ENCODE results near the gene SSH3. TPM values are rescaled to one million over a fixed set of nuclear protein-coding genes. Genes with fewer than 3 reads are reported as not detected.

Gene SSH3
- total RNA-seq, 1 experiment from 2014 or later: 57.8 TPM

GRCh38 chr11:67279589-67280340, 23.6 kb upstream of the SSH3 start (continued):
- TF ChIP-seq REST (IDR thresholded peaks at IDR 0.05; ENCODE audit: low read depth) (no peak), ELF1 (IDR thresholded peaks at IDR 0.05; ENCODE audit: borderline replicate concordance, low read depth) (no peak), ZNF274 (IDR thresholded peaks at IDR 0.05; ENCODE audit: low read depth, low read length) (no peak), EZH2 (IDR thresholded peaks at IDR 0.05) (no peak)

DNA sequence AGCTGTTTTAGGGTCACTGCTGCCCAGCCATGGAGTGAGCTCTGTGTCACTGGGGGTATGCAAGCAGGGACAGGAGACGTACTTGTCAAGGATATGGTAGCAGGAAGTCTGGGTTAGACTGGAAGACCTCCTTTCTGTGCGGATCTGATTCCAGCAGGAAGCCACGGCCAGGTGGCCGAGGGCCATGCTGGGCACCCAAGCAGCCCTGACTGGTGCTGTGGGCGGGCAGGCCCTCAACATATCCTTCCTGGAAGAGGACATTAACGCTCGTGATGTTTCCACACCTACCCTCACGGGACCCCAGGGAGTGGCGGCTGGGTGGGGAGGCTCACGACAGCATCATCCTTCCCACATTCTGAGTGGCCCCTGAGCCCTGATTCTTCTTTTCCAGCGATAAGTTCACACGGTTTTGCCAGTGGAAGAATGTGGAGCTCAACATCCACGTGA, 23.0 kb upstream of the SSH3 start:
- no peak for ATAC-seq
- no peak overlapping the region for H3K4me2 ChIP-seq (ENCODE audit: low read length)
- intact Hi-C loops (cut with micrococcal nuclease): no loop called here
- H2AFZ ChIP-seq (ENCODE audit: low read depth, low read length, poor library complexity, severe bottlenecking): no peak overlapping the region
- no peaks in the 10 kb centered on the region for H3K9me2 ChIP-seq (ENCODE audit: insufficient read depth)
- no peak overlapping the region for H3K9ac ChIP-seq (ENCODE audit: low read length)
- BruUV-seq (replicated peaks): no TSS peak
- H3K9me3 ChIP-seq (ENCODE audit: control insufficient read depth in 1 of 2, insufficient read depth in 1 of 2, low read depth in 1 of 2, low read length in 2 of 2): no peaks in the 10 kb centered on the region
- peaks cover 31% of the 10 kb centered on the region for H3K79me2 ChIP-seq (ENCODE audit: insufficient read depth, low read length)
- H3K4me1 ChIP-seq (ENCODE audit: control insufficient read depth in 1 of 2, insufficient read depth in 2 of 2, low read length in 2 of 2): peaks cover 4 to 19% of the 10 kb centered on the region in 2 experiments
- H3K27me3 ChIP-seq (ENCODE audit: insufficient read depth, low read length): no peaks in the 10 kb centered on the region
- ChIA-PET POLR2A (no interaction called here), RAD21 (ENCODE audit: low non-redundant PET in 1 of 2, low total read pairs in 2 of 2, uncharacterized antibody in 2 of 2, unreplicated experiment in 2 of 2) (no interaction called here), CTCF (no interaction called here)
- H3K36me3 ChIP-seq (ENCODE audit: control insufficient read depth in 1 of 2, insufficient read depth in 2 of 2, low read length in 2 of 2): peaks cover 25 to 45% of the 10 kb centered on the region in 2 experiments
- DNase-seq (ENCODE audit: low read depth, low spot score): no peak
- no peaks in the 10 kb centered on the region for H4K20me1 ChIP-seq (ENCODE audit: insufficient read depth)
- H3K4me3 ChIP-seq (replicated peaks in 1 of 2; ENCODE audit: low read depth in 1 of 2, low read length in 2 of 2): no peak overlapping the region
- no peak overlapping the region for H3K27ac ChIP-seq (ENCODE audit: low read depth, low read length)
- TF ChIP-seq RAD21 (IDR thresholded peaks at IDR 0.05; ENCODE audit: low read depth): no peak
- no peak for TF ChIP-seq CBX3 (IDR thresholded peaks at IDR 0.05; ENCODE audit: low read depth)
- no peak for TF ChIP-seq ZBTB33 (IDR thresholded peaks at IDR 0.05; ENCODE audit: extremely low read depth, insufficient replicate concordance, low read length)
- TF ChIP-seq EZH2 (IDR thresholded peaks at IDR 0.05): no peak
- TF ChIP-seq, protein P1, sequence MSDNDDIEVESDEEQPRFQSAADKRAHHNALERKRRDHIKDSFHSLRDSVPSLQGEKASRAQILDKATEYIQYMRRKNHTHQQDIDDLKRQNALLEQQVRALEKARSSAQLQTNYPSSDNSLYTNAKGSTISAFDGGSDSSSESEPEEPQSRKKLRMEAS (IDR thresholded peaks at IDR 0.05): no peak
- TF ChIP-seq SRF (IDR thresholded peaks at IDR 0.05; ENCODE audit: low read depth): no peak
- no peak for TF ChIP-seq TCF7L2 (IDR thresholded peaks at IDR 0.05; ENCODE audit: borderline replicate concordance, extremely low read depth, insufficient read depth, insufficient read length)
- TF ChIP-seq EZH2phosphoT487 (IDR thresholded peaks at IDR 0.05; ENCODE audit: borderline replicate concordance): no peak
- TF ChIP-seq, protein P2, sequence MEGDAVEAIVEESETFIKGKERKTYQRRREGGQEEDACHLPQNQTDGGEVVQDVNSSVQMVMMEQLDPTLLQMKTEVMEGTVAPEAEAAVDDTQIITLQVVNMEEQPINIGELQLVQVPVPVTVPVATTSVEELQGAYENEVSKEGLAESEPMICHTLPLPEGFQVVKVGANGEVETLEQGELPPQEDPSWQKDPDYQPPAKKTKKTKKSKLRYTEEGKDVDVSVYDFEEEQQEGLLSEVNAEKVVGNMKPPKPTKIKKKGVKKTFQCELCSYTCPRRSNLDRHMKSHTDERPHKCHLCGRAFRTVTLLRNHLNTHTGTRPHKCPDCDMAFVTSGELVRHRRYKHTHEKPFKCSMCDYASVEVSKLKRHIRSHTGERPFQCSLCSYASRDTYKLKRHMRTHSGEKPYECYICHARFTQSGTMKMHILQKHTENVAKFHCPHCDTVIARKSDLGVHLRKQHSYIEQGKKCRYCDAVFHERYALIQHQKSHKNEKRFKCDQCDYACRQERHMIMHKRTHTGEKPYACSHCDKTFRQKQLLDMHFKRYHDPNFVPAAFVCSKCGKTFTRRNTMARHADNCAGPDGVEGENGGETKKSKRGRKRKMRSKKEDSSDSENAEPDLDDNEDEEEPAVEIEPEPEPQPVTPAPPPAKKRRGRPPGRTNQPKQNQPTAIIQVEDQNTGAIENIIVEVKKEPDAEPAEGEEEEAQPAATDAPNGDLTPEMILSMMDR (IDR thresholded peaks at IDR 0.05 in 2 of 3, conservative IDR thresholded peaks at IDR 0.05 in 1 of 3; ENCODE audit: borderline replicate concordance in 1 of 3, insufficient read depth in 1 of 3, low read depth in 2 of 3, low read length in 2 of 3): no peak
- no peak for TF ChIP-seq CEBPB (IDR thresholded peaks at IDR 0.05; ENCODE audit: low read depth)
- no peak for TF ChIP-seq POLR2AphosphoS5 (IDR thresholded peaks at IDR 0.05; ENCODE audit: low read depth, low read length)
- no peak for TF ChIP-seq SP1 (IDR thresholded peaks at IDR 0.05; ENCODE audit: low read depth)
- no peak for TF ChIP-seq SIN3A (IDR thresholded peaks at IDR 0.05; ENCODE audit: low read depth)
- no peak for TF ChIP-seq JUND (IDR thresholded peaks at IDR 0.05)
- no peak for TF ChIP-seq POLR2A (IDR thresholded peaks at IDR 0.05; ENCODE audit: borderline replicate concordance, extremely low read depth, insufficient read depth, insufficient read length)

Measured in HCT116 (cell line).